Superior temporal gyrus (tissue), 1 donor: ENCODE measurements around the gene KCNN3.

ENCODE experiments used
- DNase-seq: peaks from one replicate; pipeline ENCODE4 v3.0.0-alpha.2; 2016; ENCODE audit errors: extremely low spot score

Gene KCNN3

GRCh38 chr1:154772056-154772455 is 98.0 kb downstream of the KCNN3 start:
- DNase-seq, result no peak

GRCh38 chr1:154770897-154771594 is 99.0 kb downstream of the KCNN3 start:
- DNase-seq, result no peak

- DNase-seq, result no peak
Measured at GRCh38 chr1:154769193-154769895, 100.7 kb downstream of the KCNN3 start.

GRCh38 chr1:154768456-154769125 is 101.5 kb downstream of the KCNN3 start:
- DNase-seq, result no peak

- peak; percentile 60 for DNase-seq
Measured at GRCh38 chr1:154767315-154768240, 102.5 kb downstream of the KCNN3 start.

GRCh38 chr1:154765970-154766369 is 104.1 kb downstream of the KCNN3 start:
- DNase-seq, result no peak

GRCh38 chr1:154764773-154765172 is 105.3 kb downstream of the KCNN3 start:
- DNase-seq, result no peak

GRCh38 chr1:154764181-154764580 is 105.9 kb downstream of the KCNN3 start:
- DNase-seq, result no peak

GRCh38 chr1:154760469-154760933 is 109.6 kb downstream of the KCNN3 start:
- no peak for DNase-seq

- no peak for DNase-seq
Measured at GRCh38 chr1:154759793-154760192, 110.3 kb downstream of the KCNN3 start.

GRCh38 chr1:154759196-154759595 is 110.9 kb downstream of the KCNN3 start:
- DNase-seq, result no peak

- DNase-seq, result no peak
Measured at GRCh38 chr1:154758346-154758745, 111.7 kb downstream of the KCNN3 start.

- DNase-seq, result no peak
Measured at GRCh38 chr1:154756793-154757548, 113.1 kb downstream of the KCNN3 start.

- no peak for DNase-seq
Measured at GRCh38 chr1:154755858-154756730, 114.0 kb downstream of the KCNN3 start.

GRCh38 chr1:154753426-154753825 is 116.7 kb downstream of the KCNN3 start:
- no peak for DNase-seq

GRCh38 chr1:154752273-154753030 is 117.6 kb downstream of the KCNN3 start:
- DNase-seq, result no peak

GRCh38 chr1:154751690-154752089 is 118.4 kb downstream of the KCNN3 start:
- peak; percentile 59 for DNase-seq

GRCh38 chr1:154750681-154751665 is 119.1 kb downstream of the KCNN3 start:
- DNase-seq, result no peak
